GM12865 (cell line): ENCODE data around the gene MPRIP.

Experiments used
- DNase-seq: peaks from one replicate; pipeline ENCODE4 v3.0.0; 2010; ENCODE audit warnings: low read depth
- H3K4me3 ChIP-seq: 2 replicates; pipeline ENCODE4 v1.5.1; 2011; ENCODE audit warnings: mild to moderate bottlenecking, low read depth, low read length, control low read depth
- CTCF ChIP-seq: IDR thresholded peaks from 2 replicates; pipeline ENCODE4 v1.5.1; 2011; ENCODE audit warnings: low read length, control low read depth, low read depth, inconsistent platforms; ENCODE audit not compliant: insufficient read depth; ENCODE audit errors: missing control alignments

The MPRIP gene

GRCh38 chr17:17052462-17053221, 10.4 kb downstream of the MPRIP start:
- H3K4me3 ChIP-seq = no peak overlapping the region
- TF ChIP-seq CTCF = no peak
- DNase-seq = no peak

GRCh38 chr17:17053446-17054379, 11.5 kb downstream of the MPRIP start:
- no peak for DNase-seq
- no peak for TF ChIP-seq CTCF
- no peak overlapping the region for H3K4me3 ChIP-seq

- no peak for DNase-seq
- TF ChIP-seq CTCF = no peak
- no peak overlapping the region for H3K4me3 ChIP-seq
These were observed 12.4 kb downstream of the MPRIP start for GRCh38 chr17:17054636-17055035.

GRCh38 chr17:17055286-17056155, 13.3 kb downstream of the MPRIP start:
- no peak for DNase-seq
- no peak overlapping the region for H3K4me3 ChIP-seq

GRCh38 chr17:17056156-17056539, 13.9 kb downstream of the MPRIP start:
- no peak overlapping the region for H3K4me3 ChIP-seq
- no peak for DNase-seq
- TF ChIP-seq CTCF = no peak

More at GRCh38 chr17:17055286-17056155, 13.3 kb downstream of the MPRIP start:
- no peak for TF ChIP-seq CTCF

GRCh38 chr17:17057057-17057551, 14.8 kb downstream of the MPRIP start:
- no peak for DNase-seq
- H3K4me3 ChIP-seq = no peak overlapping the region
- TF ChIP-seq CTCF = no peak
